Smooth muscle cell (in vitro differentiated cells): ENCODE results near the gene EPHA8. TPM values are rescaled to one million over a fixed set of nuclear protein-coding genes. Genes with fewer than 3 reads are reported as not detected.

Source experiments
- DNase-seq: peaks from one replicate; lab custom pipeline; 2025; ENCODE audit not compliant: unreplicated experiment; lab: John Stamatoyannopoulos, UW
- H2AFZ ChIP-seq: fragments of 200-600 bp; sonication (generic); 2 replicates; pipeline ENCODE4 v1.6.0; 2016; ENCODE audit warnings: antibody characterized with exemption, low read depth, mild to moderate bottlenecking
- H3F3A ChIP-seq: fragments of 200-600 bp; sonication (generic); 2 replicates; pipeline ENCODE4 v1.6.0; 2017; ENCODE audit warnings: antibody characterized with exemption, low read depth
- H3K27ac ChIP-seq: fragments of 200-600 bp; sonication (generic); 2 replicates; pipeline ENCODE4 v1.5.1; 2016; ENCODE audit warnings: low read depth, mild to moderate bottlenecking
- H3K27me3 ChIP-seq: fragments of 200-600 bp; sonication (generic); 2 replicates; pipeline ENCODE4 v1.6.1; 2016; ENCODE audit warnings: low read depth, mild to moderate bottlenecking
- H3K36me3 ChIP-seq: fragments of 200-600 bp; sonication (generic); 2 replicates; pipeline ENCODE4 v1.5.1; 2016; ENCODE audit warnings: low read depth
- H3K4me1 ChIP-seq: fragments of 200-600 bp; sonication (generic); 2 replicates; pipeline ENCODE4 v1.5.1; 2016; ENCODE audit warnings: low read depth
- H3K4me2 ChIP-seq: fragments of 200-600 bp; sonication (generic); 2 replicates; pipeline ENCODE4 v1.6.0; 2016; ENCODE audit warnings: mild to moderate bottlenecking
- H3K4me3 ChIP-seq: fragments of 200-600 bp; sonication (generic); 2 replicates; pipeline ENCODE4 v1.5.1; 2016; ENCODE audit warnings: mild to moderate bottlenecking
- H3K79me2 ChIP-seq: fragments of 200-600 bp; sonication (generic); 2 replicates; pipeline ENCODE4 v1.6.0; 2016; ENCODE audit warnings: low read depth, mild to moderate bottlenecking
- H3K9ac ChIP-seq: fragments of 200-600 bp; sonication (generic); 2 replicates; pipeline ENCODE4 v1.6.0; 2016; ENCODE audit warnings: low read depth
- H3K9me3 ChIP-seq: fragments of 200-600 bp; sonication (generic); replicated peaks from 2 replicates; pipeline ENCODE4 v1.5.1; 2016; ENCODE audit warnings: low read depth
- H4K20me1 ChIP-seq: fragments of 200-600 bp; sonication (generic); 2 replicates; pipeline ENCODE4 v1.6.0; 2016; ENCODE audit warnings: low read depth
- WGBS: methylation state at CpG from one replicate; pipeline ENCODE4 v1.1.7; 2016; ENCODE audit warnings: low lambda C conversion rate; 5-methylcytosine and 5-hydroxymethylcytosine counted together
- microRNA-seq: library from miRNA; unstranded; fragments of <30 nt; microRNA quantifications from one replicate; pipeline ENCODE4, GENCODE V29; 2016; ENCODE audit warnings: borderline number of aligned reads
- polyA plus RNA-seq: library from polyadenylated mRNA; unstranded; fragments of >200 nt; fragmentation: Nextera tagmentation; extraction: Ambion mirVana; gene quantifications from 2 replicates; pipeline ENCODE4 v1.2.1, GENCODE V29; 2016
- small RNA-seq: library from RNA; depleted of rRNA; stranded (forward); fragments of <200 nt; gene quantifications from one replicate; pipeline ENCODE3, GENCODE V24; 2014
- total RNA-seq: library from RNA; depleted of rRNA; stranded (reverse); fragments of >200 nt; gene quantifications from 2 replicates; pipeline ENCODE4 v1.2.3, GENCODE V29; 2014
- TF ChIP-seq, protein P1 (sequence below): fragments of 200-600 bp; sonication (generic); IDR thresholded peaks from 2 replicates; pipeline ENCODE4 v1.5.1; 2017; ENCODE audit warnings: borderline replicate concordance, mild to moderate bottlenecking, antibody characterized with exemption; ENCODE audit not compliant: insufficient read depth, poor library complexity, severe bottlenecking

The EPHA8 gene
- total and polyA plus RNA-seq, 2 experiments from 2014 or later, result not detected

DNA sequence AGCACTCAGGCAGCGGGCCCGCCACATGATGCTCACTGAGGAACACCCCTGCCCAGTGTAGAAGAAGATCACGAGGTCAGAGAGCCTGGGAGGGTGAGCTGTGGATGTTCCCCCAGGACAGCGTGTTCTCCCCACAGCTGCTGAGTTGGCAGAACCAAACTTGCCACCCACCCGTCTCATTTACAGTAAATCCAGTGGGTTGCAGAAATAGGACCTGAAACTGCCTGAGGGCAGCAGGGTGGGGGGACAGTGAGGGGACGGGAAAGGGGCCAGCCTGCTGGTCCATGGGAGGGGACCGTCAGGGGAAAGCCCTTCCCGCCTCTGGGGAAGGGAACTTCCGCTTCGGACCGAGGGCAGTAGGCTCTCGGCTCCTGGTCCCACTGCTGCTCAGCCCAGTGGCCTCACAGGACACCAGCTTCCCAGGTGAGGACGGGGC, 89.6 kb downstream of the EPHA8 start, which contains the start of gene C1QB:
TSS of gene C1QB (plus strand) at position 356 of the 436 bp plus-strand sequence. CDS start 6,227 bp downstream, outside the sequence.
- Histone ChIP-seq H2AFZ (no peak within 1 kb of the TSS), H3K4me3 (no peak within 1 kb of the TSS), H3K9me3 (no peaks in the 10 kb centered on the region), H3K79me2 (no peaks in the 10 kb centered on the region), H3F3A (no peaks in the 10 kb centered on the region), H3K4me2 (no peak within 1 kb of the TSS), H3K36me3 (no peaks in the 10 kb centered on the region), H4K20me1 (no peaks in the 10 kb centered on the region), H3K4me1 (no peaks in the 10 kb centered on the region), H3K9ac (no peak within 1 kb of the TSS), H3K27ac (no peak within 1 kb of the TSS), H3K27me3 (peaks cover 51% of the 10 kb centered on the region)
- 83% methylated on average over 11 of the region's 13 CpGs for WGBS
- TF ChIP-seq, protein P1, sequence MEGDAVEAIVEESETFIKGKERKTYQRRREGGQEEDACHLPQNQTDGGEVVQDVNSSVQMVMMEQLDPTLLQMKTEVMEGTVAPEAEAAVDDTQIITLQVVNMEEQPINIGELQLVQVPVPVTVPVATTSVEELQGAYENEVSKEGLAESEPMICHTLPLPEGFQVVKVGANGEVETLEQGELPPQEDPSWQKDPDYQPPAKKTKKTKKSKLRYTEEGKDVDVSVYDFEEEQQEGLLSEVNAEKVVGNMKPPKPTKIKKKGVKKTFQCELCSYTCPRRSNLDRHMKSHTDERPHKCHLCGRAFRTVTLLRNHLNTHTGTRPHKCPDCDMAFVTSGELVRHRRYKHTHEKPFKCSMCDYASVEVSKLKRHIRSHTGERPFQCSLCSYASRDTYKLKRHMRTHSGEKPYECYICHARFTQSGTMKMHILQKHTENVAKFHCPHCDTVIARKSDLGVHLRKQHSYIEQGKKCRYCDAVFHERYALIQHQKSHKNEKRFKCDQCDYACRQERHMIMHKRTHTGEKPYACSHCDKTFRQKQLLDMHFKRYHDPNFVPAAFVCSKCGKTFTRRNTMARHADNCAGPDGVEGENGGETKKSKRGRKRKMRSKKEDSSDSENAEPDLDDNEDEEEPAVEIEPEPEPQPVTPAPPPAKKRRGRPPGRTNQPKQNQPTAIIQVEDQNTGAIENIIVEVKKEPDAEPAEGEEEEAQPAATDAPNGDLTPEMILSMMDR, result no peak
- no peak for DNase-seq

Small RNA genes within 50 kb of the gene (microRNA-seq; reads per million reads assigned to microRNA genes)
- gene MIR6127, result not detected

Small RNA genes within 50 kb of the gene (small RNA-seq; reads per million reads assigned to genes)
- not detected for gene MIR6127

Other genes starting within 250 kb of the EPHA8 start
- gene ZBTB40, start 111.6 kb upstream of the EPHA8 start, total RNA-seq, result 10.9 and 14.6 TPM in 2 replicates
- 3.8 and 4.1 TPM in 2 replicates for gene ZBTB40, start 111.6 kb upstream of the EPHA8 start, polyA plus RNA-seq
- gene C1QA, start 73.1 kb downstream of the EPHA8 start, total RNA-seq, result not detected in 2 replicates
- not detected in 2 replicates for gene C1QA, start 73.1 kb downstream of the EPHA8 start, polyA plus RNA-seq
- not detected in 2 replicates for gene C1QC, start 80.1 kb downstream of the EPHA8 start, total RNA-seq
- not detected in 2 replicates for gene C1QC, start 80.1 kb downstream of the EPHA8 start, polyA plus RNA-seq
- not detected in 2 replicates for gene C1QB, start 89.7 kb downstream of the EPHA8 start, total RNA-seq
- not detected in 2 replicates for gene C1QB, start 89.7 kb downstream of the EPHA8 start, polyA plus RNA-seq
- 1.8 and 6.7 TPM in 2 replicates for gene EPHB2, start 147.3 kb downstream of the EPHA8 start, total RNA-seq
- gene EPHB2, start 147.3 kb downstream of the EPHA8 start, polyA plus RNA-seq, result 1.1 and 2.7 TPM in 2 replicates